Ovary (tissue), 9 donors: ENCODE measurements around the gene DAB2IP. TPM values are rescaled to one million over a fixed set of nuclear protein-coding genes. Genes with fewer than 3 reads are reported as not detected.
"Not testable (repeated sequence)": the region's sequence is repeated elsewhere in the genome, so short reads cannot be mapped to it uniquely, and the experiment has no call there.

Experiments used
- DNase-seq, 5 donors: peaks; one replicate each; pipeline ENCODE4 v3.0.0-alpha.2; 2019 to 2020
- H3K27ac ChIP-seq, 2 donors: fragments of 200-600 bp; one replicate each; pipeline versions ENCODE4 v1.5.1 to v1.8.0; 2019 to 2022
- H3K27me3 ChIP-seq: fragments of 200-600 bp; one replicate; pipeline ENCODE4 v1.8.0; 2022
- H3K36me3 ChIP-seq: fragments of 200-600 bp; sonication (generic); one replicate; pipeline ENCODE4 v1.5.1; 2019
- H3K4me1 ChIP-seq: one replicate; pipeline ENCODE4 v1.8.1; 2013; ENCODE audit warnings: mild to moderate bottlenecking, moderate library complexity; ENCODE audit not compliant: insufficient read depth
- H3K4me3 ChIP-seq: fragments of 200-600 bp; sonication (generic); one replicate; pipeline ENCODE4 v1.5.1; 2017
- H3K9me3 ChIP-seq, 2 donors: fragments of 200-600 bp in 1 of 2; sonication (generic) in 1 of 2; one replicate each; pipeline versions ENCODE4 v1.5.1 to v1.8.1; 2013 to 2019; ENCODE audit warnings: mild to moderate bottlenecking in 1 of 2, moderate library complexity in 1 of 2
- EP300 ChIP-seq: sonication (generic); formaldehyde crosslinking; IDR thresholded peaks from one replicate; pipeline ENCODE4 v1.6.1; 2017; ENCODE audit warnings: antibody characterized with exemption
- POLR2A ChIP-seq: fragments of 450-650 bp; IDR thresholded peaks from one replicate; pipeline ENCODE4 v1.6.1; 2017; ENCODE audit warnings: antibody characterized with exemption, mild to moderate bottlenecking, moderate library complexity
- WGBS, 3 donors: extraction: QIAGEN DNeasy Blood & Tissue Kit in 1 of 3; methylation state at CpG; one replicate each; pipeline versions ENCODE4 v1.1.5 to v1.1.7; 2013 to 2017; 5-methylcytosine and 5-hydroxymethylcytosine counted together
- intact Hi-C, 4 donors: fragments of 100-400 bp; cut with DNase I; formaldehyde crosslinking; loops; one replicate each; pipeline versions ENCODE4 v1.11.0 to v1.15.1; 2022 to 2023
- polyA plus RNA-seq, 2 donors: library from polyadenylated mRNA; stranded (reverse); fragments of 200-250 nt in 1 of 2; fragments of 350-450 nt in 1 of 2; fragmentation: Illumina TruSeq in 1 of 2; extraction: RNeasy Lipid Tissue Mini Kit (QIAGEN cat#74804) in 1 of 2; gene quantifications; one replicate each; pipeline ENCODE4 v1.2.3, GENCODE V29; 2013 to 2014
- total RNA-seq, 7 donors: library from RNA; depleted of rRNA in 2 of 7; stranded (reverse); fragments of >200 nt in 2 of 7; fragmentation: NEBNext Ultra II Directional in 3 of 7; extraction: Animal tissue kit (Norgen Biotek cat#: 25700) in 3 of 7; gene quantifications; one replicate each; pipeline versions ENCODE4 v1.1.0 to v1.2.4, GENCODE V29; 2016 to 2023
- TF ChIP-seq, protein P1 (sequence below), 3 donors: fragments of 450-650 bp in 2 of 3; fragments of 200-600 bp in 1 of 3; IDR thresholded peaks; one replicate each; pipeline versions ENCODE4 v1.5.1 to v1.8.0; 2016 to 2022; ENCODE audit warnings: antibody characterized with exemption in 3 of 3, mild to moderate bottlenecking in 1 of 3
- donor health status: DM: no; HTN: no; CAD: no; lungs with moderate emphysema.
- donor health status: DM: no; HTN: no; CAD: no.
- donor health status: Bipolar disorder and iron deficiency.
- donor health status: DM: yes; HTN: yes; CAD: no.
- donor health status: DM: no; HTN: no; CAD: no.
- donor health status: DM: yes; HTN: yes; CAD: no.

DAB2IP gene
- total and polyA plus RNA-seq, 9 donors: 9.3 to 95.0 (median 70.6) TPM

DNA sequence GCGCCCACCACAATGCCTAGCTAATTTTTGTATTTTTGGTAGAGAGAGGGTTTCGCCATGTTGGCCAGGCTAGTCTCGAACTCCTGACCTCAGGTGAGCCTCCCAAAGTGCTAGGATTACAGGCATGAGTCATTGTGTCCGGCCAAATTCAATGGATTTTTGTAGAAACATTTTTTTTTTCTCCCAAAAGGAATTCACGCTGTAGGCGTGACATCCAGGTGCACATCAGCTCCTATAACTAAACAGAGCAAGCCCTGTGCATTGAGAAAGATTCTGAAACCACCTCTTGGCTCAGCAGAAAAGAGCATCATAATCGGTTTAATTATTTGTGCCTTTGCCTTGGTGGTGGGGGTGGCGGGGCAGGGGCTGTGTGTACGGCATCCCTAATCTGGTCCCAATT is 32.9 kb upstream of the DAB2IP start:
- WGBS, 3 donors: 84 to 91% (median 87%) methylated on average over 9 of the region's 9 CpGs
- Histone ChIP-seq H3K4me3 (no peak overlapping the region), H3K27ac (no peak overlapping the region), H3K27me3 (no peaks in the 10 kb centered on the region), H3K36me3 (no peaks in the 10 kb centered on the region), H3K4me1 (peaks cover 2% of the 10 kb centered on the region), H3K9me3 (no peaks in the 10 kb centered on the region)
- DNase-seq: no peak
- intact Hi-C loops: no loop called here
- TF ChIP-seq, protein P1, sequence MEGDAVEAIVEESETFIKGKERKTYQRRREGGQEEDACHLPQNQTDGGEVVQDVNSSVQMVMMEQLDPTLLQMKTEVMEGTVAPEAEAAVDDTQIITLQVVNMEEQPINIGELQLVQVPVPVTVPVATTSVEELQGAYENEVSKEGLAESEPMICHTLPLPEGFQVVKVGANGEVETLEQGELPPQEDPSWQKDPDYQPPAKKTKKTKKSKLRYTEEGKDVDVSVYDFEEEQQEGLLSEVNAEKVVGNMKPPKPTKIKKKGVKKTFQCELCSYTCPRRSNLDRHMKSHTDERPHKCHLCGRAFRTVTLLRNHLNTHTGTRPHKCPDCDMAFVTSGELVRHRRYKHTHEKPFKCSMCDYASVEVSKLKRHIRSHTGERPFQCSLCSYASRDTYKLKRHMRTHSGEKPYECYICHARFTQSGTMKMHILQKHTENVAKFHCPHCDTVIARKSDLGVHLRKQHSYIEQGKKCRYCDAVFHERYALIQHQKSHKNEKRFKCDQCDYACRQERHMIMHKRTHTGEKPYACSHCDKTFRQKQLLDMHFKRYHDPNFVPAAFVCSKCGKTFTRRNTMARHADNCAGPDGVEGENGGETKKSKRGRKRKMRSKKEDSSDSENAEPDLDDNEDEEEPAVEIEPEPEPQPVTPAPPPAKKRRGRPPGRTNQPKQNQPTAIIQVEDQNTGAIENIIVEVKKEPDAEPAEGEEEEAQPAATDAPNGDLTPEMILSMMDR (IDR thresholded peaks at IDR 0.05): no peak
- TF ChIP-seq EP300: no peak
- no peak for TF ChIP-seq POLR2A

GRCh38 chr9:121618910-121619309 is 32.5 kb upstream of the DAB2IP start:
- intact Hi-C loops: not testable (repeated sequence)

GRCh38 chr9:121619545-121620324 is 31.7 kb upstream of the DAB2IP start:
- no peak overlapping the region for H3K4me3 ChIP-seq
- H3K36me3 ChIP-seq: no peaks in the 10 kb centered on the region
- intact Hi-C loops: no loop called here
- H3K9me3 ChIP-seq: no peaks in the 10 kb centered on the region
- H3K27me3 ChIP-seq: no peaks in the 10 kb centered on the region
- H3K4me1 ChIP-seq: peaks cover 2% of the 10 kb centered on the region
- DNase-seq: peak in 1 of 5 donors; percentile 32
- 82 to 87% (median 86%) methylated on average over 11 of the region's 11 CpGs for WGBS, 3 donors
- H3K27ac ChIP-seq: no peak overlapping the region
- TF ChIP-seq POLR2A (no peak), EP300 (no peak)
- TF ChIP-seq, protein P1 (IDR thresholded peaks at IDR 0.05): no peak

More at GRCh38 chr9:121618910-121619309, 32.5 kb upstream of the DAB2IP start:
- H3K4me1 ChIP-seq, DNase-seq, H3K27ac ChIP-seq, H3K9me3 ChIP-seq, H3K36me3 ChIP-seq, H3K4me3 ChIP-seq, H3K27me3 ChIP-seq: not testable (repeated sequence)
- WGBS, 3 donors: 88 to 92% (median 88%) methylated on average over 7 of the region's 7 CpGs

GRCh38 chr9:121620325-121620673 is 31.1 kb upstream of the DAB2IP start:
- Histone ChIP-seq H3K9me3 (no peaks in the 10 kb centered on the region), H3K27ac (no peak overlapping the region), H3K4me1 (peaks cover 2% of the 10 kb centered on the region), H3K4me3 (no peak overlapping the region), H3K27me3 (no peaks in the 10 kb centered on the region), H3K36me3 (no peaks in the 10 kb centered on the region)
- intact Hi-C loops: no loop called here
- TF ChIP-seq POLR2A (no peak), EP300 (no peak)
- TF ChIP-seq, protein P1 (IDR thresholded peaks at IDR 0.05): no peak
- DNase-seq: no peak
- 85 to 96% (median 92%) methylated on average over 3 of the region's 3 CpGs for WGBS, 3 donors

DNA sequence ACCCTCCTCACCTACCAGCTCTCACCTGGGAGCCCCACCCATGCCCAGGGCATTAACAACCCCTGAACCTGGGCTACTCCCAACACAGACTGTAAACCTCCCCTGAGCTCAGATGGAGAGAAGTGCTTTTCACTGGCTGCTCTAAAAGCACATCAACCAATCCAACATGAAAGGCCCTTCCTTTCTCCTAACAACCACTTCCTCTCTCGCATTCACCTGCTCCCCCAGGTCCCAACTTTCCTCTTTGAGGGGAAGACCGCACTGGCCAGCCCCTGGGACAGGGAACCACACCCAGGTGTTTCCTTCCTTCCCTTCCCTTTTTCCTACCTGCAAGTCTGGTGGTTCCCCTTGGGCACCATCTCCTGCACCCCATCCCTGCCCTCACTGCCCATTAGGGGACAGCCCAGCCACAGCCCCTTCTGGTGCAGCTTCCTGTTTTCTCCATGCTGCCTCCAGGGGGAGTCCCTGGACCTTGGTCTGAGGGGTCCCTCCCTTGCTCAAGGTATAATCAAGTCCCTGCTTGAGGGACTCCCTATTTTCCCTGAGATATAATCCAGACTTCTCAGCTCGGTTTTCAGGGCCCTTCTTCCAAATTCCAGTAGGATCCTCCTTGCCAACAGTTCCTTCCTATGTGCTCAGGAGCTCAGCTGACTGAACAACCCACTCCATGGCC is 30.5 kb upstream of the DAB2IP start:
- H3K27ac ChIP-seq: no peak overlapping the region
- H3K4me1 ChIP-seq: peaks cover 2% of the 10 kb centered on the region
- H3K27me3 ChIP-seq: no peaks in the 10 kb centered on the region
- H3K36me3 ChIP-seq: no peaks in the 10 kb centered on the region
- 58 to 70% (median 66%) methylated on average over 3 of the region's 3 CpGs for WGBS, 3 donors
- intact Hi-C loops: no loop called here
- TF ChIP-seq POLR2A: no peak
- TF ChIP-seq, protein P1 (IDR thresholded peaks at IDR 0.05): peak in 1 of 3 donors; percentile 22
- no peaks in the 10 kb centered on the region for H3K9me3 ChIP-seq
- DNase-seq: peak in 2 of 5 donors; percentile 45 to 52
- H3K4me3 ChIP-seq: no peak overlapping the region
